IPS-18a (cell line): Measurements from ENCODE around the gene DUSP8.

Experiments used
- H3K27ac ChIP-seq: one replicate; pipeline ENCODE4 v1.5.1; 2013; ENCODE audit warnings: low read length
- H3K27me3 ChIP-seq: one replicate; pipeline ENCODE4 v1.6.1; 2013; ENCODE audit warnings: mild to moderate bottlenecking, low read length; ENCODE audit not compliant: control insufficient read depth, insufficient read depth
- H3K36me3 ChIP-seq: one replicate; pipeline ENCODE4 v1.6.1; 2013; ENCODE audit warnings: low read depth, low read length; ENCODE audit not compliant: control insufficient read depth
- H3K4me1 ChIP-seq: one replicate; pipeline ENCODE4 v1.6.1; 2013; ENCODE audit warnings: low read depth, low read length; ENCODE audit not compliant: control insufficient read depth
- H3K4me3 ChIP-seq: one replicate; pipeline ENCODE4 v1.5.1; 2013; ENCODE audit warnings: low read length
- H3K9ac ChIP-seq: one replicate; pipeline ENCODE4 v1.6.1; 2013; ENCODE audit warnings: mild to moderate bottlenecking, low read length, moderate library complexity
- H3K9me3 ChIP-seq: one replicate; pipeline ENCODE4 v1.6.1; 2013; ENCODE audit warnings: low read depth, low read length; ENCODE audit not compliant: control insufficient read depth

The DUSP8 gene

GRCh38 chr11:1533342-1533725, 38.7 kb downstream of the DUSP8 start:
- no peaks in the 10 kb centered on the region for H3K4me1 ChIP-seq
- no peak overlapping the region for H3K9ac ChIP-seq
- H3K4me3 ChIP-seq: no peak overlapping the region
- no peak overlapping the region for H3K27ac ChIP-seq
- H3K27me3 ChIP-seq: peaks cover 7% of the 10 kb centered on the region
- no peaks in the 10 kb centered on the region for H3K9me3 ChIP-seq
- H3K36me3 ChIP-seq: no peaks in the 10 kb centered on the region

GRCh38 chr11:1532606-1533341, 39.3 kb downstream of the DUSP8 start:
- Histone ChIP-seq H3K27ac (no peak overlapping the region), H3K4me1 (no peaks in the 10 kb centered on the region), H3K36me3 (no peaks in the 10 kb centered on the region), H3K4me3 (no peak overlapping the region), H3K9me3 (no peaks in the 10 kb centered on the region), H3K27me3 (peaks cover 2% of the 10 kb centered on the region), H3K9ac (no peak overlapping the region)

- Histone ChIP-seq H3K4me1 (no peaks in the 10 kb centered on the region), H3K27me3 (no peaks in the 10 kb centered on the region), H3K4me3 (no peak overlapping the region), H3K27ac (no peak overlapping the region), H3K9ac (no peak overlapping the region), H3K9me3 (no peaks in the 10 kb centered on the region), H3K36me3 (no peaks in the 10 kb centered on the region)
Observed at GRCh38 chr11:1532014-1532586, 40.0 kb downstream of the DUSP8 start.

- H3K9ac ChIP-seq: no peak overlapping the region
- H3K9me3 ChIP-seq: no peaks in the 10 kb centered on the region
- no peaks in the 10 kb centered on the region for H3K36me3 ChIP-seq
- no peaks in the 10 kb centered on the region for H3K27me3 ChIP-seq
- H3K27ac ChIP-seq: no peak overlapping the region
- H3K4me1 ChIP-seq: no peaks in the 10 kb centered on the region
- no peak overlapping the region for H3K4me3 ChIP-seq
Observed at GRCh38 chr11:1531449-1532013, 40.5 kb downstream of the DUSP8 start.

- no peaks in the 10 kb centered on the region for H3K36me3 ChIP-seq
- H3K4me1 ChIP-seq: no peaks in the 10 kb centered on the region
Observed at GRCh38 chr11:1530686-1531448, 41.2 kb downstream of the DUSP8 start.

GRCh38 chr11:1529774-1530173, 42.3 kb downstream of the DUSP8 start:
- no peak overlapping the region for H3K4me3 ChIP-seq
- no peaks in the 10 kb centered on the region for H3K27me3 ChIP-seq
- H3K27ac ChIP-seq: no peak overlapping the region
- H3K9ac ChIP-seq: no peak overlapping the region
- no peaks in the 10 kb centered on the region for H3K36me3 ChIP-seq
- H3K4me1 ChIP-seq: no peaks in the 10 kb centered on the region
- no peaks in the 10 kb centered on the region for H3K9me3 ChIP-seq

More at GRCh38 chr11:1530686-1531448, 41.2 kb downstream of the DUSP8 start:
- Histone ChIP-seq H3K4me3 (no peak overlapping the region), H3K9ac (no peak overlapping the region), H3K27me3 (no peaks in the 10 kb centered on the region), H3K9me3 (no peaks in the 10 kb centered on the region), H3K27ac (no peak overlapping the region)

- no peaks in the 10 kb centered on the region for H3K27me3 ChIP-seq
- H3K27ac ChIP-seq: no peak overlapping the region
- no peaks in the 10 kb centered on the region for H3K36me3 ChIP-seq
- no peaks in the 10 kb centered on the region for H3K9me3 ChIP-seq
- no peaks in the 10 kb centered on the region for H3K4me1 ChIP-seq
- no peak overlapping the region for H3K9ac ChIP-seq
- no peak overlapping the region for H3K4me3 ChIP-seq
Observed at GRCh38 chr11:1529286-1529685, 42.8 kb downstream of the DUSP8 start.

GRCh38 chr11:1528710-1529109, 43.4 kb downstream of the DUSP8 start:
- no peaks in the 10 kb centered on the region for H3K9me3 ChIP-seq
- no peaks in the 10 kb centered on the region for H3K27me3 ChIP-seq
- H3K36me3 ChIP-seq: no peaks in the 10 kb centered on the region
- no peak overlapping the region for H3K4me3 ChIP-seq
- no peak overlapping the region for H3K9ac ChIP-seq
- no peaks in the 10 kb centered on the region for H3K4me1 ChIP-seq
- no peak overlapping the region for H3K27ac ChIP-seq

GRCh38 chr11:1526785-1527184, 45.3 kb downstream of the DUSP8 start:
- no peak overlapping the region for H3K27ac ChIP-seq
- H3K36me3 ChIP-seq: no peaks in the 10 kb centered on the region
- no peak overlapping the region for H3K4me3 ChIP-seq
- no peaks in the 10 kb centered on the region for H3K9me3 ChIP-seq
- no peaks in the 10 kb centered on the region for H3K27me3 ChIP-seq
- no peaks in the 10 kb centered on the region for H3K4me1 ChIP-seq
- H3K9ac ChIP-seq: no peak overlapping the region

- Histone ChIP-seq H3K36me3 (no peaks in the 10 kb centered on the region), H3K9me3 (no peaks in the 10 kb centered on the region), H3K4me1 (no peaks in the 10 kb centered on the region), H3K27me3 (no peaks in the 10 kb centered on the region), H3K27ac (no peak overlapping the region), H3K4me3 (no peak overlapping the region), H3K9ac (no peak overlapping the region)
Observed at GRCh38 chr11:1523779-1524178, 48.3 kb downstream of the DUSP8 start.

- no peak overlapping the region for H3K9ac ChIP-seq
- no peaks in the 10 kb centered on the region for H3K4me1 ChIP-seq
- H3K36me3 ChIP-seq: no peaks in the 10 kb centered on the region
- no peak overlapping the region for H3K4me3 ChIP-seq
- H3K9me3 ChIP-seq: no peaks in the 10 kb centered on the region
- no peaks in the 10 kb centered on the region for H3K27me3 ChIP-seq
- H3K27ac ChIP-seq: no peak overlapping the region
Observed at GRCh38 chr11:1523077-1523476, 49.0 kb downstream of the DUSP8 start.
